ENCODE measurements around the gene CFP.

The CFP gene

GRCh38 chrX:47597222-47597621 lies 32.5 kb downstream of the CFP start:
- DNase-seq: no peak

GRCh38 chrX:47596256-47596655 lies 33.5 kb downstream of the CFP start:
- no peak for DNase-seq

GRCh38 chrX:47595716-47596251 lies 33.9 kb downstream of the CFP start:
- no peak for DNase-seq

- no peak for DNase-seq
These were observed 36.2 kb downstream of the CFP start for GRCh38 chrX:47593522-47593921.

GRCh38 chrX:47590984-47591383 lies 38.7 kb downstream of the CFP start:
- DNase-seq: no peak

GRCh38 chrX:47587906-47588735 lies 41.6 kb downstream of the CFP start:
- DNase-seq: no peak

GRCh38 chrX:47587091-47587891 lies 42.4 kb downstream of the CFP start:
- no peak for DNase-seq

- DNase-seq: no peak
These were observed 43.5 kb downstream of the CFP start for GRCh38 chrX:47586043-47586787.

GRCh38 chrX:47585273-47585672 lies 44.5 kb downstream of the CFP start:
- no peak for DNase-seq

GRCh38 chrX:47584714-47585113 lies 45.0 kb downstream of the CFP start:
- no peak for DNase-seq

- DNase-seq: no peak
These were observed 46.4 kb downstream of the CFP start for GRCh38 chrX:47583240-47583861.

- peak; percentile 0 for DNase-seq
These were observed 47.7 kb downstream of the CFP start, which contains the start of gene TIMP1 for GRCh38 chrX:47581731-47582647. TSS of gene TIMP1 (plus strand) at chrX:47582436. CDS start at chrX:47583416, 980 bp downstream.

- no peak for DNase-seq
These were observed 50.2 kb downstream of the CFP start for GRCh38 chrX:47579537-47579936.

GRCh38 chrX:47578692-47579091 lies 51.0 kb downstream of the CFP start:
- no peak for DNase-seq

GRCh38 chrX:47577901-47578300 lies 51.8 kb downstream of the CFP start:
- no peak for DNase-seq

GRCh38 chrX:47577424-47577823 lies 52.3 kb downstream of the CFP start:
- no peak for DNase-seq

GRCh38 chrX:47576021-47576898 lies 53.5 kb downstream of the CFP start:
- DNase-seq: no peak

GRCh38 chrX:47574547-47575301 lies 55.0 kb downstream of the CFP start:
- no peak for DNase-seq

- DNase-seq: no peak
These were observed 55.6 kb downstream of the CFP start for GRCh38 chrX:47574076-47574546.

All from NCI-H1048 (cell line).